Renal cortex interstitium (tissue), 11 donors: ENCODE results near the gene ALPI. TPM values are rescaled to one million over a fixed set of nuclear protein-coding genes. Genes with fewer than 3 reads are reported as not detected.
A peak's percentile ranks its signal among the peaks of the same experiment; 100 is the strongest.

Source experiments
- DNase-seq, 11 donors: peaks; one replicate each; pipeline ENCODE4 v3.0.0-alpha.2; 2013; ENCODE audit warnings: low read depth in 9 of 11, low spot score in 4 of 11; ENCODE audit errors: extremely low read depth in 1 of 11
- polyA plus RNA-seq, 3 donors: library from polyadenylated mRNA; unstranded; fragments of 120-200 nt; gene quantifications; one replicate each; pipeline ENCODE4 v1.2.1, GENCODE V29; 2013; ENCODE audit not compliant: insufficient read length in 3 of 3

The ALPI gene
- polyA plus RNA-seq, 3 donors = 0.06 to 0.07 TPM; not detected in 1

- no peak for DNase-seq
Measured at GRCh38 chr2:232456296-232457120, 555 bp downstream of the ALPI start.

- no peak for DNase-seq
Measured at GRCh38 chr2:232457121-232458011, 1.4 kb downstream of the ALPI start.

DNA sequence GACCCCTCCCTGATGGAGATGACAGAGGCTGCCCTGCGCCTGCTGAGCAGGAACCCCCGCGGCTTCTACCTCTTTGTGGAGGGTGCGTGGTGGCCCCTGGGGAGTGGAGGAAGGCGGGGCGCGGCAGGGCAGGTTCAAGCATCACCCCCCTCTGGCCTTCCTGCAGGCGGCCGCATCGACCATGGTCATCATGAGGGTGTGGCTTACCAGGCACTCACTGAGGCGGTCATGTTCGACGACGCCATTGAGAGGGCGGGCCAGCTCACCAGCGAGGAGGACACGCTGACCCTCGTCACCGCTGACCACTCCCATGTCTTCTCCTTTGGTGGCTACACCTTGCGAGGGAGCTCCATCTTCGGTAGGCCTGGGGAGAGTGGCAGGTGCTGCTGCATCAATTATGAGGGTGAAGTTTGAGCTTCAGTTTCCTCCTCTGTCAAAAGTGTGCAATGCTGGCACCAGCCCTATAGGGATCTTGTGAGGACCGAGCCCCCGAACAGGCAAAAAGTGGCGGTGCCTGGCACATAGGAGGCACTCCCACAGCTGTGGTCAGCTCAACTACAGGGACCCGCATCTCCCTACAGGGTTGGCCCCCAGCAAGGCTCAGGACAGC lies 2.2 kb downstream of the ALPI start:
- no peak for DNase-seq

- no peak for DNase-seq
Measured at GRCh38 chr2:232458661-232459418, 2.9 kb downstream of the ALPI start.

DNA sequence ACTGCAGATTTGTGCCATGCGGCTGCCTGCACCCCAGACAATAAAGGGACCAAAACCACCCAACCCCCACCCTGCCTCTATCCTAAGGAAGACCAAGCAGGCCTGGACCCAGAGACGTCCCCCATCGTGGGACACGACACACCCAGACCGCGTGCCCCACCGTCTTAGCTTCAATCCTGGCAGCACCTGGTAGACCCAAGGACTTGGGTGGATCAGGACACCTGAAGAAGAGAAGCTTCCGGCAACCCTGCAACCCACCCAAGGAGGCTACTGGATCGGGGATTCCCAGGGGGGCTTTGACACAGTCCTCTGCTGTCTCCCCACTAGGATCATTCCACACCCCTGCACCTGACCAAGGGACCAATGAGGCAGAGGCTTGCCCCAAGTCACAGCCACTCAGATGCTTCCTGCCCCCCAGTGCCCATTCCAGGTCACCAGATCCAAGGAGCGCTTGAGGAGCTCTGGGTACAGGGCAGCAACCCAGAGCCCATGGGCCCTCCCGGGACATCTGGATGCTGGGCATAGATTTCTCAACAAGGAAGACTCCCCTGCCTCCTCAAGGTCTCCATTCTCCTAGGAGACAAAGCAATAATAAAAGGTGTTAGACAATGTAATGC lies 3.6 kb downstream of the ALPI start:
- DNase-seq = no peak

GRCh38 chr2:232460171-232460570 lies 4.2 kb downstream of the ALPI start:
- no peak for DNase-seq

DNA sequence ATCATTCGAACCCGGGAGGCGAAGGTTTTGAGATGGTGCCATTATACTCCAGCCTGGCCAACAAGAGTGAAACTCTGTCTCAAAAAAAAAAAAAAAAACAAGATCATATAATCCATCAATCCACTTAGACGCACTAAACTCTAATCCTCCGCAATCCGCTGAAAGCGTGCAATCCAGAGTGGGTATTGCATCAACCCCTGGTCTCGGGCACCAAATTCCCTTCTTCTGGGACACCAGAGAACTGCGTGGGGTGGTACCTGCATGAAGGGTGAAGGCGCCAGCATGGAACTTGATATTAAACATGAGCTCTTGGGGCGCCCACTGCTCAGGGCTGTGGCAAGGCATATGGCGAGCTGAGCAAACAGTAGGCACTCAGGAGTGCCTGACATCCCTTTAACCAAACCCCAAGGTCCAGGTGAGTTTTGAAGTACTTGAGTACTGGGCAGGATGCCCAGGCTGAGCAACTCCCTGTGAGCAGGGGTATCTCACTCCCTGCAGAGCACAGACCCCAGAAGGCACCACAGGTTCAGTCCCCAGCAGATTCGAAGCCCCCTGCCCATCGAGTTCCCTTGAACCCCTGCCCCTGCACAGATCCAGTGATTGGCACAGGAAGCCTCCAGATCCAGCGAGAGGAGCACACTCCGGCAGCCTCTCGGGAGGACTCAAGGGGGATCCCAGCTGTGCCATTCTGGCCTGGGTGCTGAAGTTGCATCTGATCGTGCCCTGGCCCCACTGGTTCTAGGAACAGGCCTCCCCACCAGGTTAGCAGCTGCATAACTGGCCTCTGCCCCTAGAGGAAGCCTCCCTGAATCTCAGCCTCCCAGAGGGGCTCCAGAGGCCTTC lies 8.0 kb downstream of the ALPI start:
- DNase-seq = no peak

DNA sequence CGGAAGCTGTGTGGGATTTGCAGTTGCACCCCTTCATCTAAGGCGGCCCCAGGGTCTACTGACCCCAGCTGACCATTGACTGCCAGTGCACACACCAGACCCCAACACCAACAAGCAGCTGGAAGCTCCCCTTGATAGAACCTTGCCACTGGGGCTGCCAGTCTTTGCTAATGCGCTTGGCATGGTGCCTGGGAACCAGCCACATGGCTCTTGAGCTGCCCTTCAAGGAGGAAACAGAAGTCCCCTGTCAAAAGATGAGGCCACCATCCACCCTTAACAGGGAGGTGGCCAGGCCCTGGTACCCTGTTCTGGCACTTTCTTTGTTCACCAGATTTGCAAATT lies 8.6 kb downstream of the ALPI start:
- DNase-seq = no peak

DNA sequence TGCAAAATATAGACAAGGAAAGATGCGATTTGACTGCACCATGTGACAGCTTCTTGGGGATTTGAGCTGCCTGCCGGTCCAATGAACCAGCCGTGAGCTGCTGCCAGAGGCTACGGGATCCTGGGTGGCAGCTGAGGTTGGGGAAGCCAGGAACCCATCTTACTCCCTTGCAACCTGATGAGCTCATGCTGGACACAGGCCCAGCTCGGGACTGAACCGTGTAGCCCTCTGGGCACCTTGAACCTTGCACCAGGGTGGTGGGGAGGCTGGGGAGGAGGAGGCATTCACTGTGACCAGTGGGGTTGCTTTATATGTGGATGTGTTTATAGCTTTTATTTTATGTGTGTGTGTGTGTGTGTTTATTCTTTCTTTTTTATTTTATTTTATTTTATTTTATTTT lies 9.1 kb downstream of the ALPI start:
- no peak for DNase-seq

DNA sequence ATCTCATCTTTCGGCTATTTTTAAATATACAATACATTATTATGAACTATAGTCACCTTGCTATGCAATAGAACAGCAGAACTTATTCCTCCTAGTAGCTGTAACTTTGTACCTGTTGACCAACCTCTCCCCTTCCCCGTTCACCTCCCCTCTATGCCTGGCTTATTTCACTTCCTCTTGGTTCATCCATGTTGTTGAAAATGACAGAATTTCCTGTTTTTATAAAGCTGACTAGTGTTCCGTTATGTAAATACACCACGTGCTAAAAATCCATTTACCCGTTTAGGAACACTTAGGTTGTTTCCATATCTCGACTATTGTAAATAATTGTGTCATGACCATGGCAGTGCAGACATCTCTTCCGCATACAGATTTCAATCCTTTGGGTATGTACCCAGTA lies 10.3 kb downstream of the ALPI start:
- DNase-seq = no peak

GRCh38 chr2:232473467-232473890 lies 17.5 kb downstream of the ALPI start:
- peak in 6 of 11 donors; percentile 19 to 61 (median 43) for DNase-seq

DNA sequence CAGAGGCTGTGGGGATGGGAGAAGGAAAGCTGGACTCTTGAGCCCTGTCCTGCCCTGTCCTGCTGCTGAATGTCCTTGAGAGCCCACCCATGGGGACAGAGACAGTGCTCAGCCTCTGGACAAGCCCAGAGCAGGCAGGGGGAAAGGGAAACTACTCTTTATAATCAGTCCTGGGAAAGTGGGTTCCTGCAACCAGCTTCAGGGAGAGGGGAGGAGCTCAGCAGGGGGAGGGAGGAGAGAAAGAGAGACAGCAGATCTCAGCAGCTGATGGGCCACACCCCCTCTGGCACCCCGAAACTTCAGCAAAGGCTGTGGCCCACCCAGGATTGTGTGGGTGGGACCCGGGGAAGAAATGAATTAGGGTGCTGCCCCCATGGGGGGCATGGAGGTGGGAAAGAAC lies 20.1 kb downstream of the ALPI start:
- no peak for DNase-seq

DNA sequence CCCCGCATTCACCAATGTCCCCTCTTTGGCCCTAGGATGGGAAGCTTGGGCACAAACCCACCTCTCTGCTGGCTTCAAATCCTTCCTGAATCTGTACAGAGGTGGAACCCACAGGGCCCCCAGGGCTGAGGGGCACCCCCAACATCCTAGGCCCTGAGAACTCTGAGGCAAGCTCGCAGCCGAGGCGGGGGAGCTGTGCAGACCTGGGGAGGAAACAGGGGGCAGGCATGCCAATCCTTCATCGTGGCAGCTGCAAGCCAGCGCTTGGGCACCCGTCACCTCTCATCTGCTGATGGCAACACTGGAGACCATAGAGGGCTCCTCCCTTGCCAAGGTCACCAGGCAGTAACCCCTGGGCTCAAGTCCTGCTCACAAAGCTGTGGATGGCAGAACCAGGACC lies 20.8 kb downstream of the ALPI start:
- no peak for DNase-seq

GRCh38 chr2:232477751-232478510 lies 22.0 kb downstream of the ALPI start:
- DNase-seq = no peak

DNA sequence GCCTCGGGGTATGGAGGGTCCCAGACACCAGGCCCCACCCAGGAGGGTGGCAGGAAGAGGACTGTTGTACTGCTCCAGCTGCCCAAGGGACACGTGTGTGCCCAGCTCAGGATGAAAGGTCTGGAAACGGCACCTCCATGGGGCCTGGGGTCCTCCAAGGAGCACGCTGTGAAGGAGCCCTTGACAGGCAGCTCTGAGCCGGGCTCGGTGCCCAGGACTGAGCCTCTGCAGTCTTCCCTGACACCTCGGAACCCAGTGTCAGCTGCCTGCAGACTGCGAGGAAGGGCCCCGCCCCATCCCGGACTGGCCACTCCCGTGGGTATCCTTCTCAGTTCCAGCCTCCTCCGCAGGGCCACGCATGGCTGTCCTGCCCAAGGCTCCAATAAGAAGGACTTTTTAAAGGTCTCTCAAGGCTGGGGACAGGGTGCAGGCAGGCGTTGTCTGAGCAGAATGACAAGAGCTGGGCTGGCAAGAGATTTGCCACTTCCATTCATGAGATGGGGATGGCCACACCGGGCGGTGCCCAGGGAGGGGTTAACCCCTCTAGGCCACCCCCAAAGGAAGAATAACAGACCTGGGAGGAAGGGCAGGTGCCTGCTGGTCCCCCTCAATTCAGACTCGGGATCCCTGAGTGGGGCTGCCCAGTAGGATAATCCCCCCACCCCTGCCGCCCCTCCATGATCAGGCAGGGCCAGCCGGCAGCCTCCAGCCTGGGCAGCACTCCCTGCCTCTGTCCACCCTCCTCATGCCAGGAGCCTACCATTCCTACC lies 22.8 kb downstream of the ALPI start:
- DNase-seq = no peak

DNA sequence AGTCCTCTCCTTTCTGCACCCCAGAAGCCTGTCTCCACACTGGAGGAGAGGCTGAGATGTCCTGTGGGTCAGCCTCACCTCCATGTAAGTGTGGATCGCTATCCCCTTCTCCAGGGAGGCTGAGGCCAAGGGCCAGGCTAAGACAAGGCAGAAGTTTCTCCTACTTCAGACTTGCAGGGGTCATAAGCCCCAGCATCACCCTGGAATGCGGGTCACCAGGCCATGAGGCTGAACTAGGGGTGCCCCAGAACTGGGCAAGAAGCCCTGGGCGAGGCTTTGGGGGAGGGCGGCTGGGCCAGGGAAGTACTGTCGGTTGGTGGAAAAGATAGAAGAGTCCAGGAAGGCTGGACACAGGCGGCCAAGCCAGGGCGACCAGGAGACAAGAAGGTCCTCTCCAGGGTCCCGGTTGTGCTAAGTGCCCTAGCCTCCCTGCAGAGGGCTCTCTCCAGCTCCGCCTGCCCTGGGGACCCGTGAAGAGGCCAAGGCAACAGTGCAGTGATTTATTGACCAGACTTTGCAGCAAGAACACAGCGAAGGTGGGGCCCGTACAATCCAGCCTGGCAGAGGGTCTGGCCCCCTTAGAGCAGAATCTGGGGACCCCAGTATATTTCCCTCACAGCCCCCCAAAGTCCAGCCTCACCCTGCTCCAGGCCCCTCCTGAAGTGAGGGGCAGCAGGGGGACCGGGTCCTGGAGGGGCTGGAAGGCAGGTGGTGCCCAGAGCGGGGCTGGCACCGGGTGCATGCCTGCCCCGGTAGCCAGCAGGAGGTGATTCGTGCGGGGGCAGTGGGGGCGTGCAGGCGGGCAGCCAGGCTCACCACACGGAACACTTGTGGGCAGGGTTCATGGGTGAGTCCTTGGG lies 23.6 kb downstream of the ALPI start:
- DNase-seq = no peak
